ENCODE measurements around the gene PLN. TPM values are rescaled to one million over a fixed set of nuclear protein-coding genes. Genes with fewer than 3 reads are reported as not detected.

Gene PLN
- polyA plus RNA-seq, 1 of the 3 experiments (the other 2 are of a cell fraction) = not detected

DNA sequence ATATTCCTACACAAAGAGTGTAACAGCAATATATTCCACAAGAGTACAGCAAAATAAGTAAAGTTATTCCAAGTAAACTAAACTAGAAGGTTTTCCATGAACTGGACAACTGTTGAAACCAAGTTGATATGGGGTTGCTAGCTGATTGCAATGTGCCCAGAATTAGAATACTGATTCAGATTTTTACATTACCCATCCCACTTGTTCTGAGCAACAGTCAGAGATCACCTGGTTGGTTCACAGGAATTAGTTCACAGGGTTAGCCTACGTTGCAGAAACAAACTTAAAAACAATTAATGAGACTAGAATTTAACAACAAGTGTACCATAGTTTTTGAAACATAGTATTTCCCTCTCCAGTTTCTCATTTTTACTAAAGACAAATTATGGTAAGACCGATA is 54.2 kb downstream of the PLN start:
- no peaks in the 10 kb centered on the region for H3K9me2 ChIP-seq
- H3K9ac ChIP-seq = no peak overlapping the region
- no peaks in the 10 kb centered on the region for H3K4me1 ChIP-seq (ENCODE audit: control insufficient read depth in 1 of 2, insufficient read depth in 2 of 2, low read depth in 1 of 2, low read length in 1 of 2)
- H3K27ac ChIP-seq (ENCODE audit: low read depth in 2 of 2, low read length in 1 of 2) = no peak overlapping the region
- H3K79me2 ChIP-seq (ENCODE audit: insufficient read depth) = peaks cover 6% of the 10 kb centered on the region; the same call in 1 of the 2 replicates
- H3K9me3 ChIP-seq = no peaks in the 10 kb centered on the region
- H2AFZ ChIP-seq (ENCODE audit: low read depth) = no peak overlapping the region
- no peaks in the 10 kb centered on the region for H4K20me1 ChIP-seq (ENCODE audit: insufficient read depth)
- WGBS (ENCODE audit: low lambda C conversion rate) = 88% methylated on average over 2 of the region's 2 CpGs
- TF ChIP-seq, protein P1, sequence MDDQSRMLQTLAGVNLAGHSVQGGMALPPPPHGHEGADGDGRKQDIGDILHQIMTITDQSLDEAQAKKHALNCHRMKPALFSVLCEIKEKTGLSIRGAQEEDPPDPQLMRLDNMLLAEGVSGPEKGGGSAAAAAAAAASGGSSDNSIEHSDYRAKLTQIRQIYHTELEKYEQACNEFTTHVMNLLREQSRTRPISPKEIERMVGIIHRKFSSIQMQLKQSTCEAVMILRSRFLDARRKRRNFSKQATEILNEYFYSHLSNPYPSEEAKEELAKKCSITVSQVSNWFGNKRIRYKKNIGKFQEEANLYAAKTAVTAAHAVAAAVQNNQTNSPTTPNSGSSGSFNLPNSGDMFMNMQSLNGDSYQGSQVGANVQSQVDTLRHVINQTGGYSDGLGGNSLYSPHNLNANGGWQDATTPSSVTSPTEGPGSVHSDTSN (IDR thresholded peaks at IDR 0.05) = no peak
- TF ChIP-seq JUND (IDR thresholded peaks at IDR 0.05) = no peak
- TF ChIP-seq, protein P2, sequence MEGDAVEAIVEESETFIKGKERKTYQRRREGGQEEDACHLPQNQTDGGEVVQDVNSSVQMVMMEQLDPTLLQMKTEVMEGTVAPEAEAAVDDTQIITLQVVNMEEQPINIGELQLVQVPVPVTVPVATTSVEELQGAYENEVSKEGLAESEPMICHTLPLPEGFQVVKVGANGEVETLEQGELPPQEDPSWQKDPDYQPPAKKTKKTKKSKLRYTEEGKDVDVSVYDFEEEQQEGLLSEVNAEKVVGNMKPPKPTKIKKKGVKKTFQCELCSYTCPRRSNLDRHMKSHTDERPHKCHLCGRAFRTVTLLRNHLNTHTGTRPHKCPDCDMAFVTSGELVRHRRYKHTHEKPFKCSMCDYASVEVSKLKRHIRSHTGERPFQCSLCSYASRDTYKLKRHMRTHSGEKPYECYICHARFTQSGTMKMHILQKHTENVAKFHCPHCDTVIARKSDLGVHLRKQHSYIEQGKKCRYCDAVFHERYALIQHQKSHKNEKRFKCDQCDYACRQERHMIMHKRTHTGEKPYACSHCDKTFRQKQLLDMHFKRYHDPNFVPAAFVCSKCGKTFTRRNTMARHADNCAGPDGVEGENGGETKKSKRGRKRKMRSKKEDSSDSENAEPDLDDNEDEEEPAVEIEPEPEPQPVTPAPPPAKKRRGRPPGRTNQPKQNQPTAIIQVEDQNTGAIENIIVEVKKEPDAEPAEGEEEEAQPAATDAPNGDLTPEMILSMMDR (IDR thresholded peaks at IDR 0.05) = no peak
- no peaks in the 10 kb centered on the region for H3K27me3 ChIP-seq (ENCODE audit: insufficient read depth)
- ChIA-PET CTCF (interaction anchor here (0.6 to 1.2 kb wide), 2 partner anchors 13 to 22 kb away, joined by 3 to 5 read pairs; no protein-coding TSS in a partner anchor), POLR2A (no interaction called here)
- no peak overlapping the region for H3K4me2 ChIP-seq
- peaks cover 2% of the 10 kb centered on the region for H3F3A ChIP-seq (replicated peaks; ENCODE audit: insufficient read depth)
- peaks cover 0 to 6% of the 10 kb centered on the region in 2 experiments for H3K36me3 ChIP-seq (replicated peaks in 1 of 2; ENCODE audit: control insufficient read depth in 1 of 2, insufficient read depth in 2 of 2, low read length in 1 of 2)
- no peak for DNase-seq
- no peak overlapping the region for H3K4me3 ChIP-seq (ENCODE audit: low read depth in 2 of 2, low read length in 1 of 2)

DNA sequence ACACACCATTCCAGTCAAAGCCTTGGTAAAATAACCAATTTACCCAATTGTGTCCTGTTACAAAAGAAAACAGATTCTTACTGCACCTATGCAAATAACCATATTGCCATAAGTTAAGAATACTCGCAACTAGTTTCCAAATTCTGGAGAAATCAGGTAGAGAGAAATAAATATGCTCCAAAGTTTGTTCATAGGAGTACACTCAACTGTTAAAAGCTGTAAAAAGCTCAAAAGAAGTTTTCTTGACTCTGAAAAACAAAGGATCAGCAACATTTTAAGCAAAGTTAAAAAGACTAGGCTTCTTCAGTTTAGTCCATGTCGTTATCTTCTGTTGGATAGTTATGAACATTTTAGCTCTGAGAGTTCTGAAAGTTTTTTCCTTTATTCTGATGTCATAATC is 55.3 kb downstream of the PLN start:
- Histone ChIP-seq H3K27me3 (ENCODE audit: insufficient read depth) (no peaks in the 10 kb centered on the region), H2AFZ (ENCODE audit: low read depth) (no peak overlapping the region; the same call in 1 of the 2 replicates), H3K9ac (no peak overlapping the region), H3K9me3 (no peaks in the 10 kb centered on the region), H3K4me2 (no peak overlapping the region), H4K20me1 (ENCODE audit: insufficient read depth) (no peaks in the 10 kb centered on the region), H3K9me2 (no peaks in the 10 kb centered on the region), H3K79me2 (ENCODE audit: insufficient read depth) (peaks cover 15% of the 10 kb centered on the region; the same call in 1 of the 2 replicates), H3K36me3 (replicated peaks in 1 of 2; ENCODE audit: control insufficient read depth in 1 of 2, insufficient read depth in 2 of 2, low read length in 1 of 2) (peaks cover 0 to 4% of the 10 kb centered on the region in 2 experiments), H3K4me1 (ENCODE audit: control insufficient read depth in 1 of 2, insufficient read depth in 2 of 2, low read depth in 1 of 2, low read length in 1 of 2) (no peaks in the 10 kb centered on the region), H3K4me3 (ENCODE audit: low read depth in 2 of 2, low read length in 1 of 2) (no peak overlapping the region), H3K27ac (ENCODE audit: low read depth in 2 of 2, low read length in 1 of 2) (no peak overlapping the region), H3F3A (replicated peaks; ENCODE audit: insufficient read depth) (no peaks in the 10 kb centered on the region)
- WGBS (ENCODE audit: low lambda C conversion rate) = 93% methylated on average over 2 of the region's 2 CpGs
- no peak for DNase-seq
- POLR2A ChIA-PET = no interaction called here
- no peak for TF ChIP-seq CHD2 (IDR thresholded peaks at IDR 0.05; ENCODE audit: low read length, partially characterized antibody)
- no peak for TF ChIP-seq TCF12 (IDR thresholded peaks at IDR 0.05)
- TF ChIP-seq TEAD4 (IDR thresholded peaks at IDR 0.05; ENCODE audit: borderline replicate concordance, insufficient read depth) = no peak
- TF ChIP-seq, protein P2 (IDR thresholded peaks at IDR 0.05) = no peak
- TF ChIP-seq, protein P3, sequence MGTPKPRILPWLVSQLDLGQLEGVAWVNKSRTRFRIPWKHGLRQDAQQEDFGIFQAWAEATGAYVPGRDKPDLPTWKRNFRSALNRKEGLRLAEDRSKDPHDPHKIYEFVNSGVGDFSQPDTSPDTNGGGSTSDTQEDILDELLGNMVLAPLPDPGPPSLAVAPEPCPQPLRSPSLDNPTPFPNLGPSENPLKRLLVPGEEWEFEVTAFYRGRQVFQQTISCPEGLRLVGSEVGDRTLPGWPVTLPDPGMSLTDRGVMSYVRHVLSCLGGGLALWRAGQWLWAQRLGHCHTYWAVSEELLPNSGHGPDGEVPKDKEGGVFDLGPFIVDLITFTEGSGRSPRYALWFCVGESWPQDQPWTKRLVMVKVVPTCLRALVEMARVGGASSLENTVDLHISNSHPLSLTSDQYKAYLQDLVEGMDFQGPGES (IDR thresholded peaks at IDR 0.05; ENCODE audit: low read depth, low read length) = no peak
- no peak for TF ChIP-seq RFX5 (IDR thresholded peaks at IDR 0.05; ENCODE audit: low read length)
- TF ChIP-seq FOXM1 (IDR thresholded peaks at IDR 0.05; ENCODE audit: low read depth) = no peak
- TF ChIP-seq SIN3A (IDR thresholded peaks at IDR 0.05; ENCODE audit: borderline replicate concordance, low read depth, low read length) = no peak
- TF ChIP-seq, protein P4, sequence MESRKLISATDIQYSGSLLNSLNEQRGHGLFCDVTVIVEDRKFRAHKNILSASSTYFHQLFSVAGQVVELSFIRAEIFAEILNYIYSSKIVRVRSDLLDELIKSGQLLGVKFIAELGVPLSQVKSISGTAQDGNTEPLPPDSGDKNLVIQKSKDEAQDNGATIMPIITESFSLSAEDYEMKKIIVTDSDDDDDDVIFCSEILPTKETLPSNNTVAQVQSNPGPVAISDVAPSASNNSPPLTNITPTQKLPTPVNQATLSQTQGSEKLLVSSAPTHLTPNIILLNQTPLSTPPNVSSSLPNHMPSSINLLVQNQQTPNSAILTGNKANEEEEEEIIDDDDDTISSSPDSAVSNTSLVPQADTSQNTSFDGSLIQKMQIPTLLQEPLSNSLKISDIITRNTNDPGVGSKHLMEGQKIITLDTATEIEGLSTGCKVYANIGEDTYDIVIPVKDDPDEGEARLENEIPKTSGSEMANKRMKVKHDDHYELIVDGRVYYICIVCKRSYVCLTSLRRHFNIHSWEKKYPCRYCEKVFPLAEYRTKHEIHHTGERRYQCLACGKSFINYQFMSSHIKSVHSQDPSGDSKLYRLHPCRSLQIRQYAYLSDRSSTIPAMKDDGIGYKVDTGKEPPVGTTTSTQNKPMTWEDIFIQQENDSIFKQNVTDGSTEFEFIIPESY (IDR thresholded peaks at IDR 0.05; ENCODE audit: borderline replicate concordance, low read depth) = no peak
- no peak for TF ChIP-seq EP300 (IDR thresholded peaks at IDR 0.05; ENCODE audit: borderline replicate concordance in 1 of 2, low read depth in 1 of 2, low read length in 1 of 2)
- TF ChIP-seq POLR2AphosphoS5 (IDR thresholded peaks at IDR 0.05; ENCODE audit: low read depth, low read length) = no peak
- no peak for TF ChIP-seq JUND (IDR thresholded peaks at IDR 0.05)
- TF ChIP-seq FOXJ3 (CRISPR knock-in tag; IDR thresholded peaks at IDR 0.05) = no peak
- TF ChIP-seq, protein P1 (IDR thresholded peaks at IDR 0.05) = no peak
- TF ChIP-seq, protein P5, sequence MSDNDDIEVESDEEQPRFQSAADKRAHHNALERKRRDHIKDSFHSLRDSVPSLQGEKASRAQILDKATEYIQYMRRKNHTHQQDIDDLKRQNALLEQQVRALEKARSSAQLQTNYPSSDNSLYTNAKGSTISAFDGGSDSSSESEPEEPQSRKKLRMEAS (IDR thresholded peaks at IDR 0.05; ENCODE audit: low read depth) = no peak
- CTCF ChIA-PET = no interaction called here

Data from SK-N-SH (cell line).